Activated naive CD4-positive, alpha-beta T cell treated with anti-CD3 and anti-CD28 coated beads, Interleukin-2, amount 50 U/mL, for 16 hours (primary cell): ENCODE measurements around the gene FNDC7.
"Not testable (repeated sequence)": the region's sequence is repeated elsewhere in the genome, so short reads cannot be mapped to it uniquely, and the experiment has no call there.

Experiments used
- DNase-seq: peaks from one replicate; pipeline ENCODE4 v3.0.0-alpha.2; 2020

The FNDC7 gene

GRCh38 chr1:108699375-108700332 lies 13.1 kb upstream of the FNDC7 start:
- DNase-seq = no peak

GRCh38 chr1:108701176-108701849 lies 11.4 kb upstream of the FNDC7 start:
- no peak for DNase-seq

GRCh38 chr1:108702109-108702508 lies 10.6 kb upstream of the FNDC7 start:
- DNase-seq = not testable (repeated sequence)

GRCh38 chr1:108703939-108704338 lies 8.8 kb upstream of the FNDC7 start:
- DNase-seq = no peak

- no peak for DNase-seq
These were observed 8.2 kb upstream of the FNDC7 start for GRCh38 chr1:108704496-108704895.

GRCh38 chr1:108706643-108707042 lies 6.1 kb upstream of the FNDC7 start:
- no peak for DNase-seq

- peak; percentile 59 for DNase-seq
These were observed 3.7 kb upstream of the FNDC7 start for GRCh38 chr1:108708691-108709660.

- DNase-seq = no peak
These were observed 3.2 kb downstream of the FNDC7 start for GRCh38 chr1:108715932-108716331.

GRCh38 chr1:108716437-108717230 lies 3.9 kb downstream of the FNDC7 start:
- no peak for DNase-seq

GRCh38 chr1:108717774-108718316 lies 5.1 kb downstream of the FNDC7 start:
- DNase-seq = no peak

GRCh38 chr1:108718927-108719655 lies 6.4 kb downstream of the FNDC7 start:
- no peak for DNase-seq

GRCh38 chr1:108719656-108720435 lies 7.1 kb downstream of the FNDC7 start:
- DNase-seq = no peak

GRCh38 chr1:108722292-108722691 lies 9.6 kb downstream of the FNDC7 start:
- DNase-seq = no peak

GRCh38 chr1:108725906-108726305 lies 13.2 kb downstream of the FNDC7 start:
- no peak for DNase-seq

- no peak for DNase-seq
These were observed 15.7 kb downstream of the FNDC7 start for GRCh38 chr1:108728327-108728923.

- DNase-seq = no peak
These were observed 16.8 kb downstream of the FNDC7 start for GRCh38 chr1:108729481-108729880.

- DNase-seq = no peak
These were observed 19.7 kb downstream of the FNDC7 start for GRCh38 chr1:108732398-108732797.

- DNase-seq = no peak
These were observed 21.6 kb downstream of the FNDC7 start for GRCh38 chr1:108734171-108734865.

GRCh38 chr1:108742253-108742652 lies 29.5 kb downstream of the FNDC7 start:
- no peak for DNase-seq
